ENCODE measurements around the gene NFATC4. TPM values are rescaled to one million over a fixed set of nuclear protein-coding genes. Genes with fewer than 3 reads are reported as not detected.
"Not testable (repeated sequence)": the region's sequence is repeated elsewhere in the genome, so short reads cannot be mapped to it uniquely, and the experiment has no call there.

The NFATC4 gene
- total RNA-seq, 1 donor from 2014 or later = 42.5 TPM

DNA sequence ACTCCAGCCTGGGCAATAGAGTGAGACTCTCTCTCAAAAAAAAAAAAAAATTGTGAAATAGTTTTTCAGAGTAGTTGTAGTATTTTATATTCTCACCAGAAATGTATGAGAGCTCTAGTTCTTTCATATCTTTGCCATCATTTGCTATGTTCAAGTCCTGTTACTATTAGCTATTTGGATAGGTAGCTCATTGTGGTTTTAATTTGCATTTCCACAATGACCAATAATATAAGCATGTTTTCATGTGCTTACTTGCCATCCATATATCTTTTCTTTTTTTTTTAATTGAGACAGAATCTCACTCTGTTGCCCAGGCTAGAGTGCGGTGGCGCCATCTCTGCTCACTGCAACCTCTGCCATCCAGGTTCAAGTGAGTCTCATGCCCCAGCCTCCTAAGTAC, 19.8 kb upstream of the NFATC4 start:
- TF ChIP-seq, protein P1, sequence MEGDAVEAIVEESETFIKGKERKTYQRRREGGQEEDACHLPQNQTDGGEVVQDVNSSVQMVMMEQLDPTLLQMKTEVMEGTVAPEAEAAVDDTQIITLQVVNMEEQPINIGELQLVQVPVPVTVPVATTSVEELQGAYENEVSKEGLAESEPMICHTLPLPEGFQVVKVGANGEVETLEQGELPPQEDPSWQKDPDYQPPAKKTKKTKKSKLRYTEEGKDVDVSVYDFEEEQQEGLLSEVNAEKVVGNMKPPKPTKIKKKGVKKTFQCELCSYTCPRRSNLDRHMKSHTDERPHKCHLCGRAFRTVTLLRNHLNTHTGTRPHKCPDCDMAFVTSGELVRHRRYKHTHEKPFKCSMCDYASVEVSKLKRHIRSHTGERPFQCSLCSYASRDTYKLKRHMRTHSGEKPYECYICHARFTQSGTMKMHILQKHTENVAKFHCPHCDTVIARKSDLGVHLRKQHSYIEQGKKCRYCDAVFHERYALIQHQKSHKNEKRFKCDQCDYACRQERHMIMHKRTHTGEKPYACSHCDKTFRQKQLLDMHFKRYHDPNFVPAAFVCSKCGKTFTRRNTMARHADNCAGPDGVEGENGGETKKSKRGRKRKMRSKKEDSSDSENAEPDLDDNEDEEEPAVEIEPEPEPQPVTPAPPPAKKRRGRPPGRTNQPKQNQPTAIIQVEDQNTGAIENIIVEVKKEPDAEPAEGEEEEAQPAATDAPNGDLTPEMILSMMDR (IDR thresholded peaks at IDR 0.05) = no peak
- H3K4me1 ChIP-seq = peaks cover 6% of the 10 kb centered on the region
- H3K4me3 ChIP-seq = no peak overlapping the region
- no peak overlapping the region for H3K27ac ChIP-seq
- H3K27me3 ChIP-seq = no peaks in the 10 kb centered on the region
- intact Hi-C loops (cut with DNase I) = no loop called here
- no peak for ATAC-seq
- no peaks in the 10 kb centered on the region for H3K9me3 ChIP-seq
- no peaks in the 10 kb centered on the region for H3K36me3 ChIP-seq
- DNase-seq = no peak

DNA sequence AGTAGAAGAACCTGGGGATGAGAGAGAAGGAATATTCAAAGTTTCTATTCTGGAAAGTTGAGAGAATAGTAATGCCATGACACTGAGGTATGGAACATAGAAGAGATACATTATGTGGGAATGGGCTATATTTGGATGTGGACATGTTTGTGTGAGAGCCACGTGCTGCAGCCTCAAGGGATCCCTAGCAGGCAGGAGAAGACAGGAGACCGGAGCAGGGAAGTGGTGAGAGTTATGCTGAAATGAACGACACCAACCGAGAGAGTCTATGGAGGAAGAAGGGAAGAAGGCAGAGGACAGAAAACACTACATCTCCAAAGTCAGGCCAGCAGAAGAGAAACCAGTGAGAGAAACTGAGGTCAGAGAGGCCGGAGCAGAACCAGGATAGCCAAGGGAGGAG, 18.2 kb upstream of the NFATC4 start:
- no peaks in the 10 kb centered on the region for H3K27me3 ChIP-seq
- TF ChIP-seq, protein P1 (IDR thresholded peaks at IDR 0.05) = no peak
- ATAC-seq (no peak), DNase-seq (no peak)
- H3K4me1 ChIP-seq = peaks cover 11% of the 10 kb centered on the region
- intact Hi-C loops (cut with DNase I) = no loop called here
- no peaks in the 10 kb centered on the region for H3K9me3 ChIP-seq
- no peak overlapping the region for H3K4me3 ChIP-seq
- H3K36me3 ChIP-seq = no peaks in the 10 kb centered on the region
- H3K27ac ChIP-seq = no peak overlapping the region

DNA sequence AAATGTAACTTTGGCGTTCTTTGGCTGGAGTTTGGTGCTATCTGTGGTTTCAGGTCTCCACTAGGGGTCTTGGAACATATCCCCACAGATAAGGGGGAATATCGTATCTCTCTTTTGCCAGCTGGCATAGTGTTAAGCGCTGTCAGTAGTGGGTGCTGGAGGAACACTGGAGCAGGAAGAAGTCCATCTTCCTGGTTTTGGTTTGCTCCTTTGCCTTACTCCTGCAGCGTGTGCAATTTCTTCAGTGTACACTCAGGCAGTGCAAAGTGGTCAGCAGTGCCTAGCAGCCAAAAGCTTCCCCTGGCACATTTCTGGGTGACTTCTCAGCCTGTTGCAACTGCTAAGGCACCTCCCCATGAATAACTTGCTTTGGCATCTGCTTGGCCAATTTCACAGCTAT, 16.5 kb upstream of the NFATC4 start:
- no peak for DNase-seq
- ATAC-seq = peak; percentile 74
- Histone ChIP-seq H3K4me3 (no peak overlapping the region), H3K9me3 (no peaks in the 10 kb centered on the region), H3K27me3 (no peaks in the 10 kb centered on the region), H3K36me3 (no peaks in the 10 kb centered on the region), H3K4me1 (peaks cover 14% of the 10 kb centered on the region), H3K27ac (peak overlapping the region; percentile 24)
- TF ChIP-seq, protein P1 (IDR thresholded peaks at IDR 0.05) = no peak
- intact Hi-C loops (cut with DNase I) = no loop called here

DNA sequence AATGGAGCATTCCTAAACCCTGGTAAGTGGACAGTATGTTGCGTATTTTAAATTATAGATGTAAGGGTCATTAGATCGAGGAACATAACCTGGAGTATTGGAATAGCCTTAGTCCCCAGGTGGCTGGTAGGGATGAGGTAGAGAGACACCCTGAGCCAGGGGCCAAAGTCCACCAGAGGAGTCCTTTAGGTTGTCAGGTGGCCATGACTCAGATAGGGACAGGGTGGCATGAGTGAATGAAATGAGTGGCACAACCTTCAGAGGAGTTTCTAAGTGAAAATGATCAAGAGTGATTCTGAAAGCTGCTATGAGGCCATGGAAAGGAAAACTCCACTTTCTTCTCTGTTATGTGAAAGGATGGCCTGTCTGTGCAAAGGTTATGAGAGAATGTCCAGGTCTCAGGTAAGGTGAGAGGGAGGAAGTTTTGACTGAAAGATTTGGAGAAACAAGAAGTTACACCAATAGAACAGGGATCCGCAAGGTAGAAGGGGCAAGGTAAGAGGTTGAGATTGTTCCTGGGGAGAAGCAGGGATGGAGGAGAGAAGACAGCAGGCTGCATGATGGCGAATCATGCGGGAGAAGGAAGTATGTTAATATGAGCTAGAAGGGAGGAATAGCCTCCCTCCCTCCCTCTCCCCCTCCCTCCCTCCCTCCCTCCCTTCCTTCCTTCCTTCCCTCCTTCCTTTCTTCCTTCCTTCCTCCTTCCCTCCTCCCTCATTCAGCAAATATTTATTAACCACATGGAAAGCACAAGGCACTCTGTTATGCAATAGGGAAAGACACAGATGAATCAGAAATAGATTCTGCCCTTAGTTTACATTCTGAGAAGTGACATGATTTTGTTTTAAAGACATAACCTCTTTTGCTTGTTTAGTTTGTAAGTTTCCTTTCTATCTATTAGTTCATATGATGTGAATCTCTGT, 14.2 kb upstream of the NFATC4 start:
- intact Hi-C loops (cut with DNase I) = no loop called here
- H3K4me3 ChIP-seq = no peak overlapping the region
- no peak for ATAC-seq

DNA sequence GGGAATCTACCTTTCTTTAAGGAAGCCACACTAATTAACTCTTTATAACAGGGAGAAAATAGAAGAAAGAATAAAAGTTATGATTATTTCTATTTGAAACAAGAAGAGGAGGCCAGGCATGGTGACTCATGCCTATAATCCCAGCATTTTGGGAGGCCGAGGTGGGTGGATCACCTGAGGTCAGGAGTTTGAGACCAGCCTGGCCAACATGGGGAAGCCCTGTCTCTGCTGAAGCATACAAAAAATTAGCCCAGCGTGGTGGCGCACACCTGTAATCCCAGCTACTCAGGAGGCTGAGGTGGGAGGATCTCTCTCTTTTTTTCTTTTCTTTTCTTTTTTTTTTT, 13.5 kb upstream of the NFATC4 start:
- peak overlapping the region; percentile 36 for H3K27ac ChIP-seq

More for the DNA sequence above, 14.2 kb upstream of the NFATC4 start:
- Histone ChIP-seq H3K27ac (peak overlapping the region; percentile 36), H3K9me3 (no peaks in the 10 kb centered on the region), H3K36me3 (no peaks in the 10 kb centered on the region), H3K27me3 (no peaks in the 10 kb centered on the region), H3K4me1 (peaks cover 14% of the 10 kb centered on the region)
- TF ChIP-seq, protein P1 (IDR thresholded peaks at IDR 0.05) = no peak
- no peak for DNase-seq

DNA sequence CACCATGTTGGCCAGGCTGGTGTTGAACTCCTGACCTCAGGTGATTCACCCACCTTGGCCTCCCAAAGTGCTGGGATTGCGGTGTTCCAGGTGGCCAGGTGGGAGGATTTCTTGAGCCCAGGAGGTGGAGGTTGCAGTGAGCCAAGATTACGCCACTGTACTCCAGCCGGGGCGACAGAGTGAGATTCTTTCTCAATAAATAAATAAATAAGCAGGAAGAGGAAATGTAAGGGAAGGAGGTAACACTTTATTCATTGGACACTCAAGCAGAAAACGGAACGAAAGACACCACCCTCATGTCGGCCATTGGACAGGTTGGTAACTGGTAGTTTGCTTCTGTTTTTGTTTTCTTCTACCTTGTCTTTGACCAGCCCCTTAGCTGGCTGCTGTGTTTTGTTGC, 13.0 kb upstream of the NFATC4 start:
- ATAC-seq (peak; percentile 76), DNase-seq (no peak)
- H3K4me3 ChIP-seq = no peak overlapping the region
- intact Hi-C loops (cut with DNase I) = no loop called here
- H3K27ac ChIP-seq = no peak overlapping the region
- H3K9me3 ChIP-seq = no peaks in the 10 kb centered on the region
- TF ChIP-seq, protein P1 (IDR thresholded peaks at IDR 0.05) = no peak
- H3K27me3 ChIP-seq = no peaks in the 10 kb centered on the region
- H3K36me3 ChIP-seq = no peaks in the 10 kb centered on the region
- peaks cover 14% of the 10 kb centered on the region for H3K4me1 ChIP-seq

More for the DNA sequence above, 13.5 kb upstream of the NFATC4 start:
- H3K36me3 ChIP-seq; DNase-seq; H3K27me3 ChIP-seq; intact Hi-C loops (cut with DNase I); H3K4me3 ChIP-seq; ATAC-seq; H3K9me3 ChIP-seq: not testable (repeated sequence)
- H3K4me1 ChIP-seq = peaks cover 14% of the 10 kb centered on the region
